Ishikawa (cell line): ENCODE measurements around the gene KIF26B.

Experiments
- CEBPB ChIP-seq: IDR thresholded peaks from 2 replicates; pipeline ENCODE4 v1.6.1; 2012
- CREB1 ChIP-seq: IDR thresholded peaks from 2 replicates; pipeline ENCODE4 v1.6.1; 2012; ENCODE audit warnings: low read depth
- EGR1 ChIP-seq: IDR thresholded peaks from 2 replicates; pipeline ENCODE4 v1.6.1; 2012
- EP300 ChIP-seq: IDR thresholded peaks from 2 replicates; pipeline ENCODE4 v1.6.1; 2012; ENCODE audit warnings: borderline replicate concordance
- FOXM1 ChIP-seq: IDR thresholded peaks from 2 replicates; pipeline ENCODE4 v1.6.1; 2012; ENCODE audit warnings: low read depth, borderline replicate concordance
- MAX ChIP-seq: IDR thresholded peaks from 2 replicates; pipeline ENCODE4 v1.6.1; 2012
- NFIC ChIP-seq: IDR thresholded peaks from 2 replicates; pipeline ENCODE4 v1.6.1; 2012
- RAD21 ChIP-seq: IDR thresholded peaks from 2 replicates; pipeline ENCODE4 v1.6.1; 2012; ENCODE audit warnings: low read depth
- REST ChIP-seq: IDR thresholded peaks from 2 replicates; pipeline ENCODE4 v1.6.1; 2012; ENCODE audit warnings: low read depth, mild to moderate bottlenecking
- TAF1 ChIP-seq: IDR thresholded peaks from 2 replicates; pipeline ENCODE4 v1.6.1; 2012; ENCODE audit warnings: low read depth, mild to moderate bottlenecking
- TCF12 ChIP-seq: IDR thresholded peaks from 2 replicates; pipeline ENCODE4 v1.6.1; 2012; ENCODE audit warnings: low read depth
- TEAD4 ChIP-seq: IDR thresholded peaks from 2 replicates; pipeline ENCODE4 v1.6.1; 2012
- USF1 ChIP-seq: IDR thresholded peaks from 2 replicates; pipeline ENCODE4 v1.6.1; 2012
- YY1 ChIP-seq: IDR thresholded peaks from 2 replicates; pipeline ENCODE4 v1.6.1; 2012; ENCODE audit warnings: low read depth
- ZBTB7A ChIP-seq: IDR thresholded peaks from 2 replicates; pipeline ENCODE4 v1.6.1; 2012; ENCODE audit warnings: low read depth

The KIF26B gene

GRCh38 chr1:245133995-245134715 lies 20.6 kb upstream of the KIF26B start:
- TF ChIP-seq CEBPB (no peak), YY1 (no peak), NFIC (no peak), FOXM1 (no peak), EP300 (no peak), TCF12 (no peak), MAX (no peak), USF1 (no peak), ZBTB7A (no peak), CREB1 (no peak), RAD21 (no peak), TEAD4 (no peak), EGR1 (no peak), TAF1 (no peak)

DNA sequence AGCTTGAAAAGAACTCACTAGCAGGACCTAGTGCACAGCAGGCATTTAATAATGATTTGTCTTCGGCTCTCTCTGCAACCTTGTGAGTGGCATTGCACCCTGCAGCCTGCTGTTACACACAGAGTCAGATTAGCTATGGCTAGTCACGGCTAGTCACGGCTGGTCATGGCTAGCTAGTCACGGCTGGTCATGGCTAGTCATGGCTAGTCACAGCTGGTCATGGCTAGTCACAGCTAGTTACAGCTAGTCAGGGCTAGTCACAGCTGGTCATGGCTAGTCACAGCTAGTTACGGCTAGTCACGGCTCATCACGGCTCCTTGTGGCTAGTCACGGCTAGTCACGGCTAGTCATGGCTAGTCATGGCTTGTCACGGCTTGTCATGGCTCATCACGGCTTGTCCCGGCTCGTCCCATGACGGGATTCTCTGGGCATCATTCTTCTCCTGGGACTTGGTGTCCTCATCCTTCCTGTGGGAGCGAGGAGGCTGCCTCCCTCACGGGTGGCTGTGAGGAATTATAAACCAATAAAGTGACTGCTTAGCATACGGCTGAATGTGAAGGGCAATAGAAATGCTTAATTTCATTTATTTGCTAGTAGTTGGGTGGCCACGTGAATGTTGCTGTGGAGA lies 12.5 kb upstream of the KIF26B start:
- TF ChIP-seq RAD21 (no peak), MAX (no peak), EP300 (no peak), ZBTB7A (no peak), USF1 (no peak), REST (no peak), EGR1 (no peak), YY1 (no peak), CEBPB (no peak), TCF12 (no peak), FOXM1 (no peak), TEAD4 (no peak), NFIC (no peak), TAF1 (no peak), CREB1 (no peak)

- TF ChIP-seq USF1 (no peak), CEBPB (no peak), NFIC (no peak), EGR1 (no peak), TAF1 (no peak), REST (no peak), YY1 (no peak), ZBTB7A (no peak), TEAD4 (no peak), TCF12 (no peak), EP300 (no peak), RAD21 (no peak), FOXM1 (no peak), CREB1 (no peak), MAX (no peak)
These were observed 11.8 kb upstream of the KIF26B start for GRCh38 chr1:245142976-245143375.

DNA sequence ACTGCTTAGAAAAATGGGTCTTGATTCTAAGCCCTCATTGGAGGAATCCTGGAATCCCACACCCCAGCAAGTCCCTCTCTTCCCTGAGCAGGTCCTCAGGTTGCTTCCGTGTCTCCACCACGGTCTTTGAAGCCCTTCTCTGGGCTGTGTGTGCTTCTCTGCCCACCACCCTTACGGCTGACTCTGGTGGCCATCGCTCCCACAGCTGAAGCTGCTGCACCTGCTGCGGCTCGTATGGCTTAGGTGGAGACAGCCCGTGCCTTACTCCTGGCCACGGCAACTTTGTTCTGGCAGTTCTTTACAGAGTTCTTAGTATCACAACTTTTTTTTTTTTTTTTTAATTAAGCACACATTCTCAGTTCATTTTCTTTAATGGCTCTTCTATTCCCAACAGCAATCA lies 10.9 kb upstream of the KIF26B start:
- TF ChIP-seq EGR1 (no peak), EP300 (no peak), USF1 (no peak), RAD21 (no peak)

- TF ChIP-seq NFIC: no peak
- no peak for TF ChIP-seq EGR1
- no peak for TF ChIP-seq ZBTB7A
- no peak for TF ChIP-seq MAX
- TF ChIP-seq CEBPB: no peak
- TF ChIP-seq TAF1: no peak
- TF ChIP-seq FOXM1: no peak
- TF ChIP-seq RAD21: no peak
- no peak for TF ChIP-seq USF1
- no peak for TF ChIP-seq TEAD4
- TF ChIP-seq REST: no peak
- no peak for TF ChIP-seq CREB1
- no peak for TF ChIP-seq EP300
- TF ChIP-seq YY1: no peak
- no peak for TF ChIP-seq TCF12
These were observed 6.7 kb upstream of the KIF26B start for GRCh38 chr1:245148069-245148468.
